ENCODE results near the gene IGSF3. TPM values are rescaled to one million over a fixed set of nuclear protein-coding genes. Genes with fewer than 3 reads are reported as not detected.
"Not testable (repeated sequence)": the region's sequence is repeated elsewhere in the genome, so short reads cannot be mapped to it uniquely, and the experiment has no call there.

The IGSF3 gene
- total and polyA plus RNA-seq, 2 of the 8 experiments (the other 6 are each of a cell fraction or from before 2014, with no cell fraction given) = 30.0 to 32.2 TPM

DNA sequence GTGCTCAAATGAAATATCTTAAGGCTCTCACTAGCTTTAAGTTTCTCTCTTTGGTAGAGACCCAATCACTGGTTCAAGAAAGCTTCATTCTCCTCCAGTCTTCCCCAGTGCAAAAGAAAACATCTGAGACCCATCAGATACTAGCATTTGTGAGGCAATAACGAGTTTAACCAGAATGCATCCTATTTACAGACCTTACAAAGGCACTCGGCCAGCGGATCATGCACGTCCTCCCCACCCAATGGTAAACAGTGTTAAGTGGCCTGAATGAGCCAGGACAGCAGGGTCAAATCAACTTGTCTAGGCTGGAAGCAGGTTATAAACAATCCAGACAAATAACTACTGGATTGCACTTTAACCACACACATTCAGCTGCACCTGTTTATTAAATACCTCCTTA is 48.4 kb downstream of the IGSF3 start:
- H3K4me2 ChIP-seq (ENCODE audit: insufficient read depth in 1 of 2, low read depth in 2 of 2, low read length in 2 of 2) = peak overlapping the region in 1 of 2 experiments; percentile 28; a peak in 1 of 4 replicates
- DNase-seq (ENCODE audit: low read depth in 1 of 2, low spot score in 2 of 2); H2BK12ac ChIP-seq (ENCODE audit: low read depth, low read length); H3K27me3 ChIP-seq (replicated peaks in 1 of 4; ENCODE audit: control insufficient read depth in 3 of 4, extremely low read depth in 1 of 4, insufficient read depth in 3 of 4, low read length in 3 of 4); FAIRE-seq; H3K56ac ChIP-seq (replicated peaks; ENCODE audit: insufficient read length, low read depth, low read length); H2AFZ ChIP-seq (ENCODE audit: low read length); H3K18ac ChIP-seq (ENCODE audit: extremely low read depth, low read length); H4K5ac ChIP-seq (ENCODE audit: insufficient read length, low read depth, low read length); H3K9ac ChIP-seq (replicated peaks in 1 of 4; ENCODE audit: extremely low read depth in 1 of 4, low read depth in 3 of 4, low read length in 3 of 4); H2BK15ac ChIP-seq (ENCODE audit: low read length); H3K23me2 ChIP-seq (ENCODE audit: low read depth, low read length); H3K23ac ChIP-seq (ENCODE audit: insufficient read length); H3K4ac ChIP-seq (replicated peaks; ENCODE audit: insufficient read length, low read depth, low read length); H2AK5ac ChIP-seq (ENCODE audit: low read depth, low read length); H2BK120ac ChIP-seq (replicated peaks; ENCODE audit: low read depth, low read length); H3K27ac ChIP-seq (ENCODE audit: low read depth, low read length); H4K8ac ChIP-seq (ENCODE audit: extremely low read depth, insufficient read depth, low read length); H3K4me1 ChIP-seq (replicated peaks in 1 of 4; ENCODE audit: control insufficient read depth in 3 of 4, insufficient read depth in 4 of 4, low read length in 3 of 4); H3K9me3 ChIP-seq (ENCODE audit: insufficient read depth in 2 of 2, low read depth in 1 of 2, low read length in 1 of 2); H3K79me1 ChIP-seq (ENCODE audit: low read depth, low read length); POLR2A ChIA-PET (ENCODE audit: partially characterized antibody); H4K20me1 ChIP-seq (replicated peaks in 1 of 2; ENCODE audit: control insufficient read depth in 1 of 2, insufficient read depth in 2 of 2, low read length in 2 of 2); H3K4me3 ChIP-seq (ENCODE audit: extremely low read depth in 1 of 4, insufficient read depth in 2 of 4, low read depth in 3 of 4, low read length in 4 of 4); H3K14ac ChIP-seq (ENCODE audit: insufficient read length); CTCF ChIA-PET (ENCODE audit: partially characterized antibody); H3K79me2 ChIP-seq (ENCODE audit: control insufficient read depth in 1 of 2, insufficient read depth in 2 of 2, low read length in 2 of 2); H4K91ac ChIP-seq (replicated peaks; ENCODE audit: insufficient read length, low read length); H2BK5ac ChIP-seq (ENCODE audit: low read depth, low read length); H3K36me3 ChIP-seq (ENCODE audit: control insufficient read depth in 2 of 4, insufficient read depth in 4 of 4, low read length in 3 of 4); H2BK20ac ChIP-seq (ENCODE audit: low read length): not testable (repeated sequence)
- 63% methylated on average over 4 of the region's 4 CpGs; no CpG with 5 or more reads in 1 of the 2 experiments for WGBS, 2 experiments (ENCODE audit: extremely low coverage in 1 of 2, insufficient coverage in 1 of 2, insufficient read length in 1 of 2, insufficient replicate concordance in 2 of 2, low coverage in 1 of 2, low lambda C conversion rate in 2 of 2, missing lambda C conversion rate in 1 of 2)

DNA sequence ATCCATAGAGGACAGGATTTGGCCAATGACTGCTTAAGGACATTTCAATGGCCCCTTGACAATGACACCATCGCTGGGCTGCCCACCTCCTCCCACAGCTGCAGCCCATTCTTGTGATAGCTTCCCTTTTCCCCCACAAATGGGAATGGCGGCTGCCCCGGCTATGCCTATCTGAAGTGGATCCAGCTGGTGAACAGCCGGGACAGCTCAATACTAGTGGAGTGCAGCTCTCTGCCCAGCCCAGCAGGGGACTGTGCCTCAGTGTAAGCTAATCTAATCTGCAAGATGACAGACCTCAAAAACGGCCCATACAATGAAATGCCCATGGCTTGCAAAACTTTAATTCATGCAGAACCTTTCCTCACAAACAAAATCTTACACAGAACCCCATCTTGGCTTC is 49.7 kb downstream of the IGSF3 start:
- H3K18ac ChIP-seq (ENCODE audit: extremely low read depth, low read length); H3K9me3 ChIP-seq (ENCODE audit: insufficient read depth in 2 of 2, low read depth in 1 of 2, low read length in 1 of 2); H2BK15ac ChIP-seq (ENCODE audit: low read length); DNase-seq (ENCODE audit: low read depth in 1 of 2, low spot score in 2 of 2); H3K4me2 ChIP-seq (ENCODE audit: insufficient read depth in 1 of 2, low read depth in 2 of 2, low read length in 2 of 2); H4K20me1 ChIP-seq (replicated peaks in 1 of 2; ENCODE audit: control insufficient read depth in 1 of 2, insufficient read depth in 2 of 2, low read length in 2 of 2); POLR2A ChIA-PET (ENCODE audit: partially characterized antibody); H3K23ac ChIP-seq (ENCODE audit: insufficient read length); H4K91ac ChIP-seq (replicated peaks; ENCODE audit: insufficient read length, low read length); H3K79me2 ChIP-seq (ENCODE audit: control insufficient read depth in 1 of 2, insufficient read depth in 2 of 2, low read length in 2 of 2); H3K4me3 ChIP-seq (ENCODE audit: extremely low read depth in 1 of 4, insufficient read depth in 2 of 4, low read depth in 3 of 4, low read length in 4 of 4); H3K4ac ChIP-seq (replicated peaks; ENCODE audit: insufficient read length, low read depth, low read length); H2AK5ac ChIP-seq (ENCODE audit: low read depth, low read length); H3K56ac ChIP-seq (replicated peaks; ENCODE audit: insufficient read length, low read depth, low read length); H3K27ac ChIP-seq (ENCODE audit: low read depth, low read length); H3K4me1 ChIP-seq (replicated peaks in 1 of 4; ENCODE audit: control insufficient read depth in 3 of 4, insufficient read depth in 4 of 4, low read length in 3 of 4); H2AFZ ChIP-seq (ENCODE audit: low read length); H4K8ac ChIP-seq (ENCODE audit: extremely low read depth, insufficient read depth, low read length); H2BK120ac ChIP-seq (replicated peaks; ENCODE audit: low read depth, low read length); H2BK5ac ChIP-seq (ENCODE audit: low read depth, low read length); H3K27me3 ChIP-seq (replicated peaks in 1 of 4; ENCODE audit: control insufficient read depth in 3 of 4, extremely low read depth in 1 of 4, insufficient read depth in 3 of 4, low read length in 3 of 4); H3K9ac ChIP-seq (replicated peaks in 1 of 4; ENCODE audit: extremely low read depth in 1 of 4, low read depth in 3 of 4, low read length in 3 of 4); H3K14ac ChIP-seq (ENCODE audit: insufficient read length); H3K23me2 ChIP-seq (ENCODE audit: low read depth, low read length); H3K36me3 ChIP-seq (ENCODE audit: control insufficient read depth in 2 of 4, insufficient read depth in 4 of 4, low read length in 3 of 4); H3K79me1 ChIP-seq (ENCODE audit: low read depth, low read length); H2BK20ac ChIP-seq (ENCODE audit: low read length); FAIRE-seq; H4K5ac ChIP-seq (ENCODE audit: insufficient read length, low read depth, low read length): not testable (repeated sequence)
- 0 out of 2 replicates have a peak overlapping the region, but pooled peaks have one; percentile 27 for H2BK12ac ChIP-seq (ENCODE audit: low read depth, low read length)
- WGBS, 2 experiments (ENCODE audit: extremely low coverage in 1 of 2, insufficient coverage in 1 of 2, insufficient read length in 1 of 2, insufficient replicate concordance in 2 of 2, low coverage in 1 of 2, low lambda C conversion rate in 2 of 2, missing lambda C conversion rate in 1 of 2) = 82% methylated on average over 5 of the region's 5 CpGs; no CpG with 5 or more reads in 1 of the 2 experiments
- CTCF ChIA-PET (ENCODE audit: partially characterized antibody) = interaction anchor here (0.9 kb wide), 1 partner anchor 50 kb away, joined by 3 read pairs; the partner anchor contains the start of gene IGSF3

Measured in H1 (cell line).